Astrocyte (in vitro differentiated cells and primary cell): ENCODE results near the gene TMEM40.

Experiments
- EZH2 ChIP-seq: IDR thresholded peaks from 2 replicates; pipeline ENCODE4 v1.6.1; 2012; ENCODE audit warnings: mild to moderate bottlenecking, low read length, inconsistent platforms; ENCODE audit not compliant: insufficient read depth
- TF ChIP-seq, protein P1 (sequence below): IDR thresholded peaks from 2 replicates; pipeline ENCODE4 v1.5.1; 2011; ENCODE audit warnings: low read depth, mild to moderate bottlenecking, inconsistent platforms, low read length, moderate library complexity; ENCODE audit not compliant: insufficient read depth

DNA sequence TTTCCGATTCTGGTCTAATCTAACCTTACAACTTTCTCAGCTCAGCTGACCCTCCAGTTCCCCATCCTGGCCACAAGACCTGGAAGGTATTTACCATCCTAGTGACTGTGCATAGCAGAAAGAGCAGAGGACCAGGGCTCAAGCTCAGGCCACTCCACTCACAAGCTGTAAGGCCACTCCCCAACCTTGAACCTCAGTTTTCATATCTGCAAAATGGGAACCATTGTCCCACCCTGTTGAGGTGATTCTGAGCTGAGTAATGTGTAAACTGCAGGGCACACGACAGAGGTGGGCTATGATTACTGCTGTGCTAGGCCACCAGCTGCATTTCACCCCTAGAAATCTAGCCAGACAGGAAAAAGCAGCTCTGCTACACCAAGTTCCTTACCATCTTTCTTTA is 21.7 kb downstream of the TMEM40 start:
- TF ChIP-seq, protein P1, sequence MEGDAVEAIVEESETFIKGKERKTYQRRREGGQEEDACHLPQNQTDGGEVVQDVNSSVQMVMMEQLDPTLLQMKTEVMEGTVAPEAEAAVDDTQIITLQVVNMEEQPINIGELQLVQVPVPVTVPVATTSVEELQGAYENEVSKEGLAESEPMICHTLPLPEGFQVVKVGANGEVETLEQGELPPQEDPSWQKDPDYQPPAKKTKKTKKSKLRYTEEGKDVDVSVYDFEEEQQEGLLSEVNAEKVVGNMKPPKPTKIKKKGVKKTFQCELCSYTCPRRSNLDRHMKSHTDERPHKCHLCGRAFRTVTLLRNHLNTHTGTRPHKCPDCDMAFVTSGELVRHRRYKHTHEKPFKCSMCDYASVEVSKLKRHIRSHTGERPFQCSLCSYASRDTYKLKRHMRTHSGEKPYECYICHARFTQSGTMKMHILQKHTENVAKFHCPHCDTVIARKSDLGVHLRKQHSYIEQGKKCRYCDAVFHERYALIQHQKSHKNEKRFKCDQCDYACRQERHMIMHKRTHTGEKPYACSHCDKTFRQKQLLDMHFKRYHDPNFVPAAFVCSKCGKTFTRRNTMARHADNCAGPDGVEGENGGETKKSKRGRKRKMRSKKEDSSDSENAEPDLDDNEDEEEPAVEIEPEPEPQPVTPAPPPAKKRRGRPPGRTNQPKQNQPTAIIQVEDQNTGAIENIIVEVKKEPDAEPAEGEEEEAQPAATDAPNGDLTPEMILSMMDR = no peak
- no peak for TF ChIP-seq EZH2
